CD4-positive, CD25-positive, alpha-beta regulatory T cell (primary cell): ENCODE results near the gene PIK3C2G. TPM values are rescaled to one million over a fixed set of nuclear protein-coding genes. Genes with fewer than 3 reads are reported as not detected.

ENCODE experiments used
- ATAC-seq, 2 donors: fragments of 150-1000 bp; cut with Tn5 transposase; one replicate each; pipeline ENCODE4 v1.10.0; 2021; ENCODE audit warnings: low read depth in 2 of 2, moderate number of reproducible peaks in 2 of 2, moderate library complexity in 1 of 2
- DNase-seq, 3 donors: peaks; one replicate each; pipeline versions ENCODE4 v3.0.0 to v3.0.0-alpha.2; 2012 to 2022; ENCODE audit warnings: mixed read lengths in 1 of 3
- H3K27ac ChIP-seq: one replicate; pipeline ENCODE4 v1.7.0; 2013; ENCODE audit warnings: mild to moderate bottlenecking, low read length; ENCODE audit not compliant: insufficient read depth, poor library complexity, severe bottlenecking
- H3K27me3 ChIP-seq: one replicate; pipeline ENCODE4 v1.7.0; 2013; ENCODE audit warnings: low read length; ENCODE audit not compliant: control insufficient read depth, insufficient read depth
- H3K36me3 ChIP-seq: one replicate; pipeline ENCODE4 v1.7.0; 2013; ENCODE audit warnings: mild to moderate bottlenecking, low read length, moderate library complexity; ENCODE audit not compliant: control insufficient read depth, insufficient read depth
- H3K4me1 ChIP-seq: 2 replicates; pipeline ENCODE4 v1.7.0; 2013; ENCODE audit warnings: mild to moderate bottlenecking, low read length; ENCODE audit not compliant: insufficient read depth, control insufficient read depth, poor library complexity, severe bottlenecking
- H3K4me3 ChIP-seq: one replicate; pipeline ENCODE4 v1.7.0; 2013; ENCODE audit warnings: low read depth, mild to moderate bottlenecking, low read length, moderate library complexity
- H3K9me3 ChIP-seq, 2 experiments: 1 replicate in 1 of 2; 2 replicates in 1 of 2; pipeline ENCODE4 v1.7.0; 2013; ENCODE audit warnings: low read length in 2 of 2, mild to moderate bottlenecking in 1 of 2, moderate library complexity in 1 of 2; ENCODE audit not compliant: control insufficient read depth in 2 of 2
- H3K27ac Mint-ChIP-seq, 3 donors: one replicate each; pipeline ENCODE4 v1.8.0; 2020 to 2022; ENCODE audit warnings: mild to moderate bottlenecking in 3 of 3, mixed read lengths in 3 of 3, moderate library complexity in 2 of 3
- H3K27me3 Mint-ChIP-seq: one replicate; pipeline ENCODE4 v1.8.0; 2022; ENCODE audit warnings: mild to moderate bottlenecking, mixed read lengths
- H3K36me3 Mint-ChIP-seq: one replicate; pipeline ENCODE4 v1.8.0; 2020; ENCODE audit warnings: mixed read lengths
- H3K4me1 Mint-ChIP-seq, 4 donors: one replicate each; pipeline ENCODE4 v1.8.0; 2020 to 2022; ENCODE audit warnings: mixed read lengths in 4 of 4, mild to moderate bottlenecking in 1 of 4
- H3K4me3 Mint-ChIP-seq, 4 donors: one replicate each; pipeline ENCODE4 v1.8.0; 2020 to 2022; ENCODE audit warnings: mild to moderate bottlenecking in 4 of 4, mixed read lengths in 4 of 4, moderate library complexity in 3 of 4
- H3K9me3 Mint-ChIP-seq, 7 donors: one replicate each; pipeline ENCODE4 v1.8.0; 2020 to 2022; ENCODE audit warnings: mixed read lengths in 7 of 7, mild to moderate bottlenecking in 3 of 7, moderate library complexity in 2 of 7
- polyA plus RNA-seq, 4 donors: library from polyadenylated mRNA; unstranded; fragments of 300-500 nt; fragmentation: Illumina TruSeq; gene quantifications; one replicate each; pipeline ENCODE4 v1.2.3, GENCODE V29; 2021
- total RNA-seq: library from RNA; stranded (reverse); gene quantifications from one replicate; pipeline ENCODE4 v1.2.3, GENCODE V29; 2022

The PIK3C2G gene
- total and polyA plus RNA-seq, 5 donors from 2014 or later, result not detected

GRCh38 chr12:18261906-18262305 lies 588 bp downstream of the PIK3C2G start:
- no peaks in the 10 kb centered on the region for H3K4me1 ChIP-seq
- no peak for DNase-seq
- H3K27me3 Mint-ChIP-seq, result no peaks in the 10 kb centered on the region
- H3K4me3 ChIP-seq, result no peak overlapping the region
- H3K4me1 Mint-ChIP-seq, result no peaks in the 10 kb centered on the region
- no peaks in the 10 kb centered on the region for H3K36me3 Mint-ChIP-seq
- no peaks in the 10 kb centered on the region for H3K9me3 ChIP-seq
- H3K36me3 ChIP-seq, result no peaks in the 10 kb centered on the region
- H3K9me3 Mint-ChIP-seq, result peaks cover 0 to 1% (median 0%) of the 10 kb centered on the region in 7 donors
- no peak overlapping the region for H3K27ac Mint-ChIP-seq
- no peak overlapping the region for H3K4me3 Mint-ChIP-seq
- no peak for ATAC-seq
- no peak overlapping the region for H3K27ac ChIP-seq
- H3K27me3 ChIP-seq, result no peaks in the 10 kb centered on the region

GRCh38 chr12:18262514-18262913 lies 1.2 kb downstream of the PIK3C2G start:
- no peaks in the 10 kb centered on the region for H3K27me3 ChIP-seq
- Mint-ChIP-seq H3K9me3 (peaks cover 0 to under 1% (median 0%) of the 10 kb centered on the region in 7 donors), H3K4me3 (no peak overlapping the region), H3K4me1 (no peaks in the 10 kb centered on the region), H3K27ac (no peak overlapping the region), H3K36me3 (no peaks in the 10 kb centered on the region), H3K27me3 (no peaks in the 10 kb centered on the region)
- ATAC-seq (no peak), DNase-seq (no peak)
- no peak overlapping the region for H3K27ac ChIP-seq
- no peaks in the 10 kb centered on the region for H3K36me3 ChIP-seq
- no peaks in the 10 kb centered on the region for H3K4me1 ChIP-seq
- H3K4me3 ChIP-seq, result no peak overlapping the region
- no peaks in the 10 kb centered on the region for H3K9me3 ChIP-seq

DNA sequence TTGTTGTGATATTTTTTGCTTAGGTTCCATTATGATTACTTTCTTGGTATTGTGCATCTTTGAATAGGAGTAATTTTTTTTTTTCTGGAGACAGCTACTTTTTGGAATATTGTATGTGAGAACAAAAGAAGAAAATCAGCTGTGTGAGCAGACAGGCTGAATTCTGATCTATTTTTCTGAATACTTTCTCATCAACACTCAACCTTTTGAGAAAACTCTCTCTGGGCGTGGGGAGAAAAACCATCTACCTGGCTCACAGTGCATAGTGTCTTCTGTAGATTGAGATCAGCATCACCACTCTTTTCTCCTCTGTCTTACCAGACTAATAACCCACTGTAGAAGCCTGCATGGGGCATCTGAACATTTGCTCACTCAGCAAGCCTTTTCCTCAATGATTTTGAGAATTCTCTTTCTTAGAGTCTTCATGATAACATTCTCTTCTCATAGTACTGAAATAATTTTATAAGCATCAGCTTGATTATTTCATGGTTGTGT lies 3.3 kb downstream of the PIK3C2G start:
- H3K4me3 Mint-ChIP-seq, result no peak overlapping the region
- no peaks in the 10 kb centered on the region for H3K36me3 Mint-ChIP-seq
- no peaks in the 10 kb centered on the region for H3K27me3 ChIP-seq
- no peaks in the 10 kb centered on the region for H3K4me1 Mint-ChIP-seq
- H3K36me3 ChIP-seq, result no peaks in the 10 kb centered on the region
- no peak overlapping the region for H3K4me3 ChIP-seq
- peaks cover 0 to 3% (median 0%) of the 10 kb centered on the region in 7 donors for H3K9me3 Mint-ChIP-seq
- no peak overlapping the region for H3K27ac ChIP-seq
- H3K9me3 ChIP-seq, result no peaks in the 10 kb centered on the region
- H3K27ac Mint-ChIP-seq, result no peak overlapping the region
- no peaks in the 10 kb centered on the region for H3K27me3 Mint-ChIP-seq
- H3K4me1 ChIP-seq, result no peaks in the 10 kb centered on the region
- DNase-seq (no peak), ATAC-seq (no peak)

GRCh38 chr12:18267427-18268099 lies 6.2 kb downstream of the PIK3C2G start:
- no peak for DNase-seq
- Histone ChIP-seq H3K4me1 (no peaks in the 10 kb centered on the region), H3K36me3 (no peaks in the 10 kb centered on the region), H3K9me3 (no peaks in the 10 kb centered on the region), H3K27me3 (no peaks in the 10 kb centered on the region), H3K4me3 (no peak overlapping the region), H3K27ac (no peak overlapping the region)
- H3K27ac Mint-ChIP-seq, result no peak overlapping the region
- no peak overlapping the region for H3K4me3 Mint-ChIP-seq
- H3K9me3 Mint-ChIP-seq, result peaks cover 0 to 3% (median under 1%) of the 10 kb centered on the region in 7 donors
- ATAC-seq, result no peak
- no peaks in the 10 kb centered on the region for H3K36me3 Mint-ChIP-seq
- H3K4me1 Mint-ChIP-seq, result no peaks in the 10 kb centered on the region
- H3K27me3 Mint-ChIP-seq, result no peaks in the 10 kb centered on the region

DNA sequence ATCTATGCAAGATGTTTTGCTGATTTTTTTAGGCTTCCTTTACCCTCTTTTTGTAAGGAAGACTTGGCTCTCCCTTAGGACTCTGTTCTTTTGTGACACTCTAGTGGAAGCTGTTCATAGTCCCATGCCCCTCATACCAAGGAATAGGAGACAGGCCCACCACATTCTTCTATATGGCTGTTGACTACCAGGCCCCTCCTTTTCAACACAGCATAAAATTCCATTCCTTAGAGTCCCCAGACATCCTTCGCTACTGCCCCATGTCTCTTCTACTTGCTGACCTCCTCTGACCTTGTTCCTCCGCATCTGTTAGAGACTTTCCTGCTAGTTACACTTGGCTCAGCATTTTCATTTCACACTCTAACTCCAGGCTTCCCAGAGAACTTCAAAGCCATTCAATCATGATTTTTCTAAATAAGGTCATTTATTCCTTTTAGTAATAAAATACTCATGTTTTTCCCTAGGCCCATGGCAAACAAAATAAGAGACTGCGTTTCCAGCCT lies 9.7 kb downstream of the PIK3C2G start:
- Mint-ChIP-seq H3K36me3 (no peaks in the 10 kb centered on the region), H3K4me1 (no peaks in the 10 kb centered on the region), H3K27me3 (no peaks in the 10 kb centered on the region), H3K27ac (no peak overlapping the region), H3K9me3 (peaks cover 0 to 10% (median 4%) of the 10 kb centered on the region in 7 donors), H3K4me3 (no peak overlapping the region)
- H3K27ac ChIP-seq, result no peak overlapping the region
- no peaks in the 10 kb centered on the region for H3K9me3 ChIP-seq
- ATAC-seq, result no peak
- H3K36me3 ChIP-seq, result no peaks in the 10 kb centered on the region
- H3K4me3 ChIP-seq, result no peak overlapping the region
- H3K4me1 ChIP-seq, result no peaks in the 10 kb centered on the region
- DNase-seq, result no peak
- no peaks in the 10 kb centered on the region for H3K27me3 ChIP-seq

DNA sequence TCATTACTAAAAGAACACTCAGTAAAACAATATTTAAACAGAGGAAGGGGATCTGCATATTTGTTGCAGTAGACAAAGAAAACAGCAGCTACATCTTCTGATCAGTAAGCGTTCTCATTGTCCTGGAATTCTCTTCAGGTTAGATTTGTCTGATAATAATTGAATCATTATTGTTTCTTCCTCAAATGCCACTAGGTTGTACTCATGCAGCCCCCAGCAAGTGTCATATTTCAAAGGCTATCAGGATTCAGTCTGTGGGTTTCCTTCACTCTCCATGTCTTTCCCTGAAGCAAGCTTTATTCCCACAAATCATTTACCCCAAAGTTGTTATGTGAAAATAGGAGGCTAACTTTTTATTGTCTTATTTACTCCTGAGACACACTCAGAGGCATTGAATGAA lies 14.7 kb downstream of the PIK3C2G start:
- Histone ChIP-seq H3K27me3 (no peaks in the 10 kb centered on the region), H3K4me1 (no peaks in the 10 kb centered on the region), H3K27ac (no peak overlapping the region), H3K9me3 (no peaks in the 10 kb centered on the region), H3K36me3 (no peaks in the 10 kb centered on the region), H3K4me3 (no peak overlapping the region)
- H3K9me3 Mint-ChIP-seq, result peaks cover 2 to 18% (median 4%) of the 10 kb centered on the region in 7 donors
- no peak overlapping the region for H3K4me3 Mint-ChIP-seq
- no peaks in the 10 kb centered on the region for H3K4me1 Mint-ChIP-seq
- no peak for ATAC-seq
- DNase-seq, result no peak
- no peaks in the 10 kb centered on the region for H3K27me3 Mint-ChIP-seq
- no peaks in the 10 kb centered on the region for H3K36me3 Mint-ChIP-seq
- no peak overlapping the region for H3K27ac Mint-ChIP-seq

DNA sequence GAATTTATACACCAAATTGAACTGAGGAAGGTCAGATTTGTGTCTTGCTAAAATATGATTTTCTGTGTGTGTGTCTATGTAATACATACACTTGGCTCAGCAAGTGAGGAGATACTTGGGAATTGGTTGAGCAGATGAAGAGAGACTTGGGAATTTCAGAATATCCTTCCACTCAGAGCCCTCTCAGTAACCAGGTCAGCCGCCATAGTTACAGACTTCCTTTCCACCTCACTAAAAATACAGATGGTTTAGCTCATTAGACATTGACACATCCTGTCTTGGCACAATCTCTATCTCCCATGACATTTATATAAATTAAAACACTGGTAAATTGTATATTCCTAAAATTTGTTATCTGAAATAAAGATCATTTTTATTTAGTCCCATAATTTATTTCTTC lies 15.9 kb downstream of the PIK3C2G start:
- no peaks in the 10 kb centered on the region for H3K4me1 ChIP-seq
- Mint-ChIP-seq H3K36me3 (no peaks in the 10 kb centered on the region), H3K27ac (no peak overlapping the region)

DNA sequence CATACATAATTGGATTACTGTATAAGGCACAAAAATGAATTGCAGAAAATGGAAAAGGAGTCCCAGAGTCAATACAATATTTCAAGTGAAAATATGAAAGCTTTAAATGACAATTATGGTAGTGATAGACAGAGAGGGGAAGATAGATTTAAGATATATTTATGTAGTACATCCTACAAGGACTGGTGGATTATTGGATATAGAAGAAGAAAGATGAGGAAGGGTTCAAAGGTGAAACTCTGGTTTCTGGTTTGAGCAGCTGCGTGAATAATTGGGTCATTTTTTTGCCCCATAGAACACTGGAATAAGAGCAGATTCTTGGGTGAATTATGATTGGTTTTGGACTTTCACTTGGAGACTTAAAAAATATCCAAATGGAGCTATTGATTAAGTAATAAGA lies 19.4 kb downstream of the PIK3C2G start:
- no peaks in the 10 kb centered on the region for H3K9me3 ChIP-seq
- no peak for ATAC-seq
- H3K4me3 Mint-ChIP-seq, result no peak overlapping the region
- no peaks in the 10 kb centered on the region for H3K4me1 ChIP-seq
- no peak overlapping the region for H3K27ac Mint-ChIP-seq
- no peak for DNase-seq
- peaks cover 0 to 25% (median 3%) of the 10 kb centered on the region in 7 donors for H3K9me3 Mint-ChIP-seq
- no peaks in the 10 kb centered on the region for H3K27me3 ChIP-seq
- no peaks in the 10 kb centered on the region for H3K36me3 ChIP-seq
- H3K27me3 Mint-ChIP-seq, result no peaks in the 10 kb centered on the region
- H3K36me3 Mint-ChIP-seq, result no peaks in the 10 kb centered on the region
- no peak overlapping the region for H3K4me3 ChIP-seq
- no peaks in the 10 kb centered on the region for H3K4me1 Mint-ChIP-seq
- no peak overlapping the region for H3K27ac ChIP-seq

More for the DNA sequence above, 15.9 kb downstream of the PIK3C2G start:
- Histone ChIP-seq H3K27ac (no peak overlapping the region), H3K36me3 (no peaks in the 10 kb centered on the region), H3K27me3 (no peaks in the 10 kb centered on the region), H3K4me3 (no peak overlapping the region), H3K9me3 (no peaks in the 10 kb centered on the region)
- ATAC-seq (no peak), DNase-seq (no peak)
- no peak overlapping the region for H3K4me3 Mint-ChIP-seq
- H3K27me3 Mint-ChIP-seq, result no peaks in the 10 kb centered on the region
- H3K9me3 Mint-ChIP-seq, result peaks cover 2 to 18% (median 4%) of the 10 kb centered on the region in 7 donors
- H3K4me1 Mint-ChIP-seq, result no peaks in the 10 kb centered on the region
